HG02588 (cell line): ENCODE data around the gene AMH.

ENCODE experiments used
- ATAC-seq: cut with Tn5 transposase; IDR thresholded peaks from one replicate; pipeline ENCODE4 v1.9.1; 2021; ENCODE audit warnings: mild to moderate bottlenecking, moderate library complexity; ENCODE audit not compliant: unreplicated experiment

Gene AMH

GRCh38 chr19:2247433-2248101, 1.6 kb upstream of the AMH start:
- ATAC-seq = no peak

- no peak for ATAC-seq
These were observed 750 bp upstream of the AMH start for GRCh38 chr19:2248136-2249009.

GRCh38 chr19:2249880-2250765, 1.0 kb downstream of the AMH start:
- no peak for ATAC-seq

- ATAC-seq = no peak
These were observed 1.6 kb downstream of the AMH start for GRCh38 chr19:2250766-2251105.

- ATAC-seq = no peak
These were observed 2.3 kb downstream of the AMH start for GRCh38 chr19:2251106-2252054.

- no peak for ATAC-seq
These were observed 3.1 kb downstream of the AMH start for GRCh38 chr19:2252055-2252796.

- no peak for ATAC-seq
These were observed 3.6 kb downstream of the AMH start for GRCh38 chr19:2252797-2253105.

- ATAC-seq = no peak
These were observed 4.3 kb downstream of the AMH start for GRCh38 chr19:2253106-2254063.

- ATAC-seq = no peak
These were observed 5.1 kb downstream of the AMH start for GRCh38 chr19:2254064-2254872.

- ATAC-seq = no peak
These were observed 6.2 kb downstream of the AMH start for GRCh38 chr19:2255112-2255845.

GRCh38 chr19:2255982-2256685, 7.0 kb downstream of the AMH start, which contains the start of gene JSRP1:
JSRP1 (minus strand) TSS chr19:2256417; CDS start chr19:2255314, 1,103 bp downstream.
- no peak for ATAC-seq

GRCh38 chr19:2259336-2259735, 10.2 kb downstream of the AMH start:
- ATAC-seq = no peak

GRCh38 chr19:2260341-2260805, 11.2 kb downstream of the AMH start:
- no peak for ATAC-seq

- ATAC-seq = no peak
These were observed 12.5 kb downstream of the AMH start for GRCh38 chr19:2261438-2262172.

- ATAC-seq = peak; percentile 27
These were observed 17.3 kb downstream of the AMH start for GRCh38 chr19:2266183-2266993.
